ENCODE data around the gene TTLL8. TPM values are rescaled to one million over a fixed set of nuclear protein-coding genes. Genes with fewer than 3 reads are reported as not detected.

TTLL8 gene
- total RNA-seq, 1 experiment from 2014 or later = not detected

GRCh38 chr22:50022171-50022819 is 35.8 kb downstream of the TTLL8 start:
- H3K23me2 ChIP-seq (ENCODE audit: insufficient read length, low read depth, low read length, poor library complexity, severe bottlenecking) = no peaks in the 10 kb centered on the region
- no peaks in the 10 kb centered on the region for H3K79me2 ChIP-seq (ENCODE audit: insufficient read depth, low read length)
- no peak overlapping the region for H3K14ac ChIP-seq (ENCODE audit: insufficient read depth, low read length)
- Mint-ChIP-seq H3K9me3 (no peaks in the 10 kb centered on the region), H3K27me3 (ENCODE audit: low read depth) (peaks cover 32% of the 10 kb centered on the region), H3K36me3 (ENCODE audit: insufficient read depth in 1 of 3, low read depth in 3 of 3) (no peaks in the 10 kb centered on the region), H3K4me1 (no peaks in the 10 kb centered on the region), H3K27ac (no peak overlapping the region), H3K4me3 (no peak overlapping the region)
- peaks cover 5% of the 10 kb centered on the region for H3K9me3 ChIP-seq (ENCODE audit: control insufficient read depth, low read depth, low read length)
- H3K9ac ChIP-seq (ENCODE audit: extremely low read depth, insufficient read length, low read length) = no peak overlapping the region
- H3K79me1 ChIP-seq (ENCODE audit: insufficient read depth, low read depth, low read length, poor library complexity, severe bottlenecking) = no peaks in the 10 kb centered on the region
- no peak overlapping the region for H4K8ac ChIP-seq (replicated peaks; ENCODE audit: insufficient read length, low read depth, low read length)
- no peak overlapping the region for H3K4me2 ChIP-seq (ENCODE audit: insufficient read depth, insufficient read length, low read length)
- H2AFZ ChIP-seq (ENCODE audit: low read length) = no peak overlapping the region
- H2BK120ac ChIP-seq (ENCODE audit: low read depth, low read length, poor library complexity, severe bottlenecking) = no peak overlapping the region
- H3K27ac ChIP-seq (ENCODE audit: insufficient read length, low read depth, low read length) = no peak overlapping the region
- no peak overlapping the region for H4K91ac ChIP-seq (ENCODE audit: insufficient read length, low read depth, low read length)
- no peaks in the 10 kb centered on the region for H3K4me1 ChIP-seq (ENCODE audit: insufficient read depth, low read length)
- no peak overlapping the region for H3K56ac ChIP-seq (ENCODE audit: insufficient read length, low read depth, low read length)
- H2AK5ac ChIP-seq (ENCODE audit: insufficient read length, low read length) = no peak overlapping the region
- no peak overlapping the region for H2BK12ac ChIP-seq (ENCODE audit: insufficient read length, low read depth, low read length)
- H4K5ac ChIP-seq (ENCODE audit: insufficient read length, low read depth, low read length) = no peak overlapping the region
- no peak overlapping the region for H2BK5ac ChIP-seq (ENCODE audit: insufficient read length, low read length)
- WGBS (ENCODE audit: extremely low coverage, insufficient read length, low lambda C conversion rate) = no CpG with 5 or more reads among the region's 14 CpGs
- no peak overlapping the region for H3K4ac ChIP-seq (ENCODE audit: low read depth, low read length)
- no peak overlapping the region for H2BK15ac ChIP-seq (ENCODE audit: low read depth, low read length)
- no peak overlapping the region for H3K18ac ChIP-seq (ENCODE audit: insufficient read length, low read depth, low read length)
- H4K20me1 ChIP-seq (ENCODE audit: control insufficient read depth, insufficient read depth, insufficient read length) = peaks cover 2% of the 10 kb centered on the region
- no peak overlapping the region for H3K23ac ChIP-seq (ENCODE audit: insufficient read length, low read depth, low read length)
- no peak overlapping the region for H2BK20ac ChIP-seq (ENCODE audit: low read depth, low read length, poor library complexity, severe bottlenecking)
- no peaks in the 10 kb centered on the region; the same call in 1 of the 2 replicates for H3K27me3 ChIP-seq (ENCODE audit: insufficient read depth, low read length)
- no peak overlapping the region for H3T11ph ChIP-seq (ENCODE audit: low read length)
- peak; percentile 8 for DNase-seq
- TF ChIP-seq, protein P1, sequence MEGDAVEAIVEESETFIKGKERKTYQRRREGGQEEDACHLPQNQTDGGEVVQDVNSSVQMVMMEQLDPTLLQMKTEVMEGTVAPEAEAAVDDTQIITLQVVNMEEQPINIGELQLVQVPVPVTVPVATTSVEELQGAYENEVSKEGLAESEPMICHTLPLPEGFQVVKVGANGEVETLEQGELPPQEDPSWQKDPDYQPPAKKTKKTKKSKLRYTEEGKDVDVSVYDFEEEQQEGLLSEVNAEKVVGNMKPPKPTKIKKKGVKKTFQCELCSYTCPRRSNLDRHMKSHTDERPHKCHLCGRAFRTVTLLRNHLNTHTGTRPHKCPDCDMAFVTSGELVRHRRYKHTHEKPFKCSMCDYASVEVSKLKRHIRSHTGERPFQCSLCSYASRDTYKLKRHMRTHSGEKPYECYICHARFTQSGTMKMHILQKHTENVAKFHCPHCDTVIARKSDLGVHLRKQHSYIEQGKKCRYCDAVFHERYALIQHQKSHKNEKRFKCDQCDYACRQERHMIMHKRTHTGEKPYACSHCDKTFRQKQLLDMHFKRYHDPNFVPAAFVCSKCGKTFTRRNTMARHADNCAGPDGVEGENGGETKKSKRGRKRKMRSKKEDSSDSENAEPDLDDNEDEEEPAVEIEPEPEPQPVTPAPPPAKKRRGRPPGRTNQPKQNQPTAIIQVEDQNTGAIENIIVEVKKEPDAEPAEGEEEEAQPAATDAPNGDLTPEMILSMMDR (conservative IDR thresholded peaks at IDR 0.05) = no peak
